Mesenteric fat pad (tissue), 1 donor: Measurements from ENCODE around the gene RNF150. TPM values are rescaled to one million over a fixed set of nuclear protein-coding genes. Genes with fewer than 3 reads are reported as not detected.

ENCODE experiments used
- DNase-seq: peaks from one replicate; pipeline ENCODE4 v3.0.0-alpha.2; 2020; ENCODE audit warnings: low spot score
- total RNA-seq: library from RNA; stranded (reverse); fragmentation: NEBNext Ultra II Directional; extraction: Animal tissue kit (Norgen Biotek cat#: 25700); gene quantifications from one replicate; pipeline ENCODE4 v1.2.1, GENCODE V29; 2021
- donor health status: DM: yes; HTN: yes; CAD: no.

RNF150 gene
- total RNA-seq, 1 donor from 2014 or later = 17.4 TPM

GRCh38 chr4:141132072-141132708, 1.1 kb downstream of the RNF150 start:
- DNase-seq = no peak

GRCh38 chr4:141131723-141132071, 1.6 kb downstream of the RNF150 start:
- DNase-seq = no peak

GRCh38 chr4:141130947-141131605, 2.2 kb downstream of the RNF150 start:
- DNase-seq = no peak

GRCh38 chr4:141127884-141128283, 5.4 kb downstream of the RNF150 start:
- no peak for DNase-seq

GRCh38 chr4:141126769-141127168, 6.5 kb downstream of the RNF150 start:
- no peak for DNase-seq

GRCh38 chr4:141124224-141124623, 9.0 kb downstream of the RNF150 start:
- DNase-seq = no peak

GRCh38 chr4:141121768-141122454, 11.4 kb downstream of the RNF150 start:
- DNase-seq = no peak

GRCh38 chr4:141121101-141121500, 12.2 kb downstream of the RNF150 start:
- DNase-seq = no peak

- DNase-seq = no peak
Observed at GRCh38 chr4:141120036-141120593, 13.2 kb downstream of the RNF150 start.

GRCh38 chr4:141119071-141119470, 14.2 kb downstream of the RNF150 start:
- no peak for DNase-seq

GRCh38 chr4:141118381-141118780, 14.9 kb downstream of the RNF150 start:
- DNase-seq = no peak

GRCh38 chr4:141117935-141118334, 15.3 kb downstream of the RNF150 start:
- DNase-seq = no peak

GRCh38 chr4:141109983-141110382, 23.3 kb downstream of the RNF150 start:
- no peak for DNase-seq

GRCh38 chr4:141107927-141108326, 25.3 kb downstream of the RNF150 start:
- DNase-seq = no peak

- DNase-seq = no peak
Observed at GRCh38 chr4:141102367-141102766, 30.9 kb downstream of the RNF150 start.

- DNase-seq = no peak
Observed at GRCh38 chr4:141101511-141101910, 31.8 kb downstream of the RNF150 start.

- DNase-seq = no peak
Observed at GRCh38 chr4:141099326-141099725, 33.9 kb downstream of the RNF150 start.

GRCh38 chr4:141098163-141098562, 35.1 kb downstream of the RNF150 start:
- DNase-seq = no peak

GRCh38 chr4:141090473-141090872, 42.8 kb downstream of the RNF150 start:
- no peak for DNase-seq

GRCh38 chr4:141081921-141082395, 51.3 kb downstream of the RNF150 start:
- DNase-seq = no peak

GRCh38 chr4:141080668-141081067, 52.6 kb downstream of the RNF150 start:
- DNase-seq = no peak

- no peak for DNase-seq
Observed at GRCh38 chr4:141079393-141079930, 53.8 kb downstream of the RNF150 start.
